Dermis blood vessel endothelial cell (primary cell): Measurements from ENCODE around the gene NKD1. TPM values are rescaled to one million over a fixed set of nuclear protein-coding genes. Genes with fewer than 3 reads are reported as not detected.

Experiments
- DNase-seq: peaks from one replicate; pipeline ENCODE4 v3.0.0; 2010
- total RNA-seq: library from RNA; depleted of rRNA; stranded (reverse); fragments of >200 nt; gene quantifications from 2 replicates; pipeline ENCODE4 v1.2.3, GENCODE V29; 2014

The NKD1 gene
- total RNA-seq, 1 donor from 2014 or later, result not detected

DNA sequence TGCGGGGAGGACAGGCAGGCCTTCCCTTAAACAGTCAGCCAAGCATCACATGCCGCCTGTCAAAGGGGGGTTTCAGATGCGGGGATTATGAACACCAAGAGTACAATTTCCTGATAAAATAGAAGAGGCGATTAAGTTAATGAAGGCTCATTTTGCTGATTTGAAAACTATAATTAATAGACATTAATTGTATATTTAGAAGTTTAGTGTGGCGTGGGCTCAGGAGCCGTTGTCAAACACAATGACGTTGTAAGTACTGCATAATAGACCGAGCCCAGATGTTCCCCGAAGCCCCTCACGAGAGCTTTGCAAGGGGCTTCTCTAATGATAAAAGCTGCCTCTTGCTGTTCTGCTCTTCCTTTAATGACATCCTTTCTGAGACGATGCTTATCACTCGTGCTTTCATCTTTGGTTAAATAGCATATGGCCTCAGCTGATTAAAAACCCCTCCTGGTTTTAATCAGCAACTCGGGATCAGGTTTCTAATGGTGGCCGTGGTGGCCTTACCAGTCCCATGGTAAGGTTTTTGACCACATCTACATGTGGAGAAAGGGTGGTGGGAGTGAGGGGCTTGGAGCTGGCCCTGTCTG is 104.7 kb downstream of the NKD1 start:
- no peak for DNase-seq

DNA sequence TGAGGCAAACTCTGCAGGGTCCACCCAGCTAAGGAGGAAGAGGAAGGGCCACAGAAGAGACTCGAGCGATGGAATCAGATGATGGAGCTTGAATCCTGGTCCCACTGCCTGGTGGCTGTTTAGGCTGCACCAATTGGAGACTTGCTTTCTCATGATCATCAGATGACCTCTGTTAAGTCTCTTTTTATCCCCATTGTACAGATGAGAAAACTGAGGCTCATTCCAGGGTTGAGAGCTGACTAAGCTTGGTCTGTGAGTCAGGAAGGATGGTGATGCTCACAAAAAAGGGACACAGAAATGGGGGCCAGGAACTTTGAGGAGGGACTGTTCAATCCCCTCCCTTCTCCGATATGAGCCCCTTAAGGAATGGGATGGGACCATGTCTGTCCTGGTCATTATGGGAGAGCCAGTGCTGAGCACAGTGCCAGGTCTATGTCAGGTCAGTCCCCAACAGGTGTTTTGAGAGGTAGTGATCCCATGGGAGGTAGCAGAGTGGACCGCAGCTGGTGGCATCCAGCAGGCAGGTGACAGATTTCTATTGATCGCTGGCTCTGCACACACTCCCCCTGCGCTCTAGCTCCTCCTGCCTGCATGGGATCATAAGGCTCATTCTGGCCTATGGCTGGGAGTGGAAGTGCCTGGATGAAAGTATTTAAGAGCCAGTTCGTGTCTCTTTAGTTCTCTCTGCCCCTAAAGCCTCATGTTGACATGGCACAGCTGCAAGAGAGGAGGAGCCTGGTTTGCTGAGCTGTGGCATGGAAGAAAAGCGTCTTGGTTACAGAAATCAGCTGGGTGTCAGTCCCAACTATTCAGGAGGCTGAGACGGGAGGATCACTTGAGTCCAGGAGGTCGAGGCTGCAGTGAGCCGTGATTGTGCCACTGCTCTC is 105.7 kb downstream of the NKD1 start:
- no peak for DNase-seq

- DNase-seq, result no peak
Measured at GRCh38 chr16:50655558-50656055, 107.4 kb downstream of the NKD1 start.

- no peak for DNase-seq
Measured at GRCh38 chr16:50657241-50657640, 109.0 kb downstream of the NKD1 start.

GRCh38 chr16:50659806-50660205 is 111.6 kb downstream of the NKD1 start:
- DNase-seq, result no peak

DNA sequence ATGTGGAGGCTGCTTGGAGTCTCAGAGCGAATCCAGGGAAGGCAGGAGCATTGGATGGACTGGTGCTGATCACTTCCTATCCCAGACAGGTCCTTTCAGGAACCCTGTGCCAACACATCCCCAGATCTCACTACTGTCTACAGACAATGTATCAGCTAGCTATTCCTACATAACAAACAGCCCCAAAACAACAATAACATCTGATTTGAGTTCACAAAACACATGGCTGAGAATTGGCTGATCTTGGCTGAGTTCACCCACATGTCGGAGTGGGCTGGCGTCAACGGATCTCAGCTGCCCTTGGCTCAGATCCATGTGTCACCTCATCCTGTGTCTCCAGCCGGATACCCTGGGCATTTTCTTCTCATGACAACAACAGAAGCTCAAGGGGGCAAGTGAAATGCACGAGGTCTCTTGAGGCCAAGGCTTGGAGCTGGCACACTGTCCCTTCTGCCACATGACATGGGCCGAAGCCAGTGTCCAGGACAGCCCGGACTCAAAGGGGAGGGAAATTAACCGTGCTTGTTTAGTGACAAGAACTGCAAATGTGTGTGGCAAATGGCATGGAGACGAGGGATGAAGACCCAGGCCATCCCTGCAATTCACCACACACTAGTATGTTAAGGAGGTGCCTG is 114.2 kb downstream of the NKD1 start:
- DNase-seq, result no peak

DNA sequence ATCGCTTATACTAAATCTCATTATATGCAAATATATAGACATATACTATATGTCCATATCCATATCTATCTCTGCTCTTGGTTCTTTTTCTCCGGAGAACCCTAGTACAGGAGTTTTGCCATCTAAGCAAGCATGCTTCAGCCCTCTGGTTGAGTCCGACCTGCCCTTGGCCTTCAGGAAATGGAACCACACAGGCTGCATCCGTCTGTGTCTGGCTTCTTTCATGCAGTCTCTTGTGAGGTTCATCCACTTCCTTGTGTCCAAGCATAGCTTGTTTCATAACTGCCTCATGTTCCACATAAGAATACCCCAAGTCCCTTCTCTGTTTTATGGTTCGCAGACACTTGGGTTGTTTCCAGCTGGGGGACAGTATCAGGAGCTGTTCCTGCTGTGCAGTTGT is 116.1 kb downstream of the NKD1 start:
- DNase-seq, result no peak

- peak; percentile 83 for DNase-seq
Measured at GRCh38 chr16:50665128-50665878, 117.1 kb downstream of the NKD1 start.

DNA sequence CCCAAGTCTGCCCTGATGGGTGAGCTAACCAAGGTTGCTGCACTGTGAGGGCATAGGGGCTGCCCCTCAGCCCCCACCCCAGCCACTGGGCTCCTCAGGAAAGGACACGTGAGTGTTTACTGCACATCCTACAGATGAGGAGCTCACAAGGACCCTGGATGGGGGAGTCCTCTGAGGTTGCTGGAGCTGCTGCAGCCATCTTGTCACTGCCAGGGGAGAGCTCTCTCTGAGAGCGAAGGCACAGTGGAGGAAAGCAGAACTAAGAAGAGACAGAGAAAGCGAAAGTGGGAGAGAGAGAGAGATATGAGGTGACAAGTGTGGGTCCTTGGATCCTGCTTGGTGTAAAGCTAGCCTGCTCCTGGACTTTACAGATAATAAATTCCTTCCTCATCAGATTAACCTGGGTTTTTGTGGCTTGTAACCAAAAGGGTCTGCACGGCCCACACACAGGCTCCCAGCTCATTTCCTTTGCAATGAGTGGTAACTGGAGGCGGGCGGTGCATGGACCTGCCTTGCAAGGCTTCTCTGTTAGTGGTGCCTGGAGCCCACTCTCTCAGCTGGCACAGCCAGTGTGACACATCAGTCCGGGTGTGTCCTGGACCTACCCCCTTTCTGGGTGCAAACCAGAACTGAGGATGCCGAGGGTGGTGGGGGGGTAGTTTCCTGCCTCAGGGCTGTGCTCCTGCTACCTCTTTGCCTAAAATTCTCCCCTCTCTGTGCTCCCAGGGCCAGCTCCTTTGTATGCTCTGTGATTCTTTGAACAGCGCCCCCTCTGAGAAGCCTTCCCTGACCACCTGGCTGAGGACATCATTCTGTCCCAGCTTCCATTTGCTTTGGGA is 118.7 kb downstream of the NKD1 start:
- DNase-seq, result no peak

DNA sequence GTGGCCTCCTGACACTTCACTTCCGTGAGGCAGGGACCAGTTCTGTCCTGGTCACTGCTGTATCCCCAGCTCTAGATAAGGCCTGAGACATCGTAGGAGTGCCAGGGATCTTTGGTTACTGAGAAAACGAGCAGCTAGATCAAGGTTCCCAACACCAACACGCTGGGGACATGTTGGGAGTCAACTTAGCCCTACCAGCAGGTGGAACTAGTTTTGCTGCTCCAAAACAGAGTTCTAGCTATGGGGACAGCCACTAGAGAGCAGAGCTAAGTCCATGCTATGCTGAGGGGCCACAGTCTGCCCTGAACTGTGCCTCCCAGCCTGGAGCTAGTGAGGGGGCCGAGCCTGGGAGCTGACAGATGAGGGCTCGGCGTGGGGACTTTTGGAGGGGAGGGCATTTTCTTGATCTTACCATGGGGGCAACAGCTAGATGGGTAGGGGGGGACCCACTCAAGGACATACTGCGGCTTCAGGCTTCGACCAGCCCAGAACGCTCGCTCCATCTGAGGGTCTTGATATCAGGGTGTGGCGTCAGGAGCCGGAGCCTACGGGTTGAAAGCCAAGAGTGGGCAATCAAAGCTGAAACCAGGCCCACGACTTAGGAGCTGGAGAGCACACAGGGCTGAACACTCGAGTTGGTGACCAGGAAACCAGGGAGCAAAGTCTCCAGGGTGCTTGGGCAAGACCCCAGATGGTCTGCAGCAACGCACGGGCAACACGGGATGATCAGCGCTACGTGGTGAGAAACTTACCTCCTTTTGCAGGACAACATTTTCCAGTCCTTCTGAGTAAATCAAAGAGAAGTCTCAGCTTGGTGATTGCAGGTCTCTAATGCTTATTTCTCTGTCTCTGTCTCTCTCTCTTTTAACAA is 119.5 kb downstream of the NKD1 start:
- no peak for DNase-seq

GRCh38 chr16:50668368-50669008 is 120.3 kb downstream of the NKD1 start:
- peak; percentile 46 for DNase-seq

DNA sequence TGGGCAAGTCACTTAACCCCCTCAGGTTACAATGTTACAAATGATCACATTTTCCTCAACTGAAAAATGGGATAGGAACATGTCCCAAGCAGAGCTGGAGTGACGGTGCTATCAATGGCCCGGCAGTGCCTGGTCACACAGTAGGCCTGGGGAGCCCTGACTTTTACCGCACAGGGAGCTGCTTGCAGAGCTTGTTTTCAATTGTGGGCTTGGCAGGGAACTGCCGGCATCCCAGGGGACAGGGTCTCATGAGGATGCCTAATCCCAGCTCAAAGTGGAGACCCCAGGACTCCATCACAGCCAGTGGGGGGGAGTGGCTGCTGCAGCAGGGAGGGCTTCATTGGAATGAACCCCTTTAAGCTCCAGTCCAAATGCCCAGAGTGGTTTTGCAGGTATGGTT is 121.5 kb downstream of the NKD1 start:
- no peak for DNase-seq

- DNase-seq, result no peak
Measured at GRCh38 chr16:50670476-50670875, 122.3 kb downstream of the NKD1 start.

DNA sequence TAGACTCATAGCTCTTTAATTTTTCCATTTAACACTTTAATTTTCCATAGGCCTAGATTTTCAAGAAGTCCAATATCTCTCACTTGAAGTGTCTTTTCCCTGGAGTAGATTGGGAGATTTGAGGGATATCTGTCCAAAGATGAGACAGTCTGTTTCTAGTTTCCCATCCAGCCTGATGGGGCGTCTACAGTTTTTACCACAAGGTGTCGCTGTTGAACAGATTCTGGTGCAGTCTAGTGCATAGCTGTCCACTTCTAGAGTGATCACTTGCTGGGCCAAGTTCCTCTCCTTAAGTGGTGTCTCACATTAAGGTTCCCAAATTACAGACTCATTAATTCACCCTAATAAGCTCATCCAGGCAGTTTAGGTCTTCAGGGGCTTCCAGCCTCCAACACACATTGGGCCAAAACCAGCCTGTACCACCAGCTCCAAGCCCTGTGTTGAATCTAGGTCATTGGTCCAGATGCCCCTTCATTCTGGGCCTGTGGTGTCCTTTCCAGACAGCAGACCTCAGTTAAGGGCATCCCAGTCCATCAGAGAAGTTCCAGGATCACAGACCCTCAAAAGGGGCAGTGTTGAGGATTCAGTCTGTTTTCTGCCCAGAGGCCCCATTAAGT is 123.6 kb downstream of the NKD1 start:
- peak; percentile 55 for DNase-seq

GRCh38 chr16:50673496-50674275 is 125.5 kb downstream of the NKD1 start:
- DNase-seq, result no peak

DNA sequence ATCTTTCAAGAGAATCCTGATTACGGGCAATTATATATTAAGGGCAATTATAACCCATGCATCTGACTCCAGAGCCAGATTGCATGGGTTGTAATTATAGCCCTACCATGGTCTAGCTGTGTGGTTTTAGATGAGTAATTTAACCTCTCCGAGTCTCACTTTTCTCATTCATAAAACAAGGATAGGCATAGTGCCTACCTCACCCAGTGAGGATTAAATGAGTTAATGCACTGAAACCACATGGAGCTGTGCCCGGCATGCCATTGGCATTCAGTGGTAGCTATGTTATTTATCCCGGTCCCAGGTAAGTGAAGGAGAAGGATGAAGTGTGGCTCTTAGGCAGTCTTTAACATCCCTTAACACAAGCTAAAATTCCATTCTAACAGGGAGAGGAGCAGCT is 126.6 kb downstream of the NKD1 start:
- DNase-seq, result no peak

DNA sequence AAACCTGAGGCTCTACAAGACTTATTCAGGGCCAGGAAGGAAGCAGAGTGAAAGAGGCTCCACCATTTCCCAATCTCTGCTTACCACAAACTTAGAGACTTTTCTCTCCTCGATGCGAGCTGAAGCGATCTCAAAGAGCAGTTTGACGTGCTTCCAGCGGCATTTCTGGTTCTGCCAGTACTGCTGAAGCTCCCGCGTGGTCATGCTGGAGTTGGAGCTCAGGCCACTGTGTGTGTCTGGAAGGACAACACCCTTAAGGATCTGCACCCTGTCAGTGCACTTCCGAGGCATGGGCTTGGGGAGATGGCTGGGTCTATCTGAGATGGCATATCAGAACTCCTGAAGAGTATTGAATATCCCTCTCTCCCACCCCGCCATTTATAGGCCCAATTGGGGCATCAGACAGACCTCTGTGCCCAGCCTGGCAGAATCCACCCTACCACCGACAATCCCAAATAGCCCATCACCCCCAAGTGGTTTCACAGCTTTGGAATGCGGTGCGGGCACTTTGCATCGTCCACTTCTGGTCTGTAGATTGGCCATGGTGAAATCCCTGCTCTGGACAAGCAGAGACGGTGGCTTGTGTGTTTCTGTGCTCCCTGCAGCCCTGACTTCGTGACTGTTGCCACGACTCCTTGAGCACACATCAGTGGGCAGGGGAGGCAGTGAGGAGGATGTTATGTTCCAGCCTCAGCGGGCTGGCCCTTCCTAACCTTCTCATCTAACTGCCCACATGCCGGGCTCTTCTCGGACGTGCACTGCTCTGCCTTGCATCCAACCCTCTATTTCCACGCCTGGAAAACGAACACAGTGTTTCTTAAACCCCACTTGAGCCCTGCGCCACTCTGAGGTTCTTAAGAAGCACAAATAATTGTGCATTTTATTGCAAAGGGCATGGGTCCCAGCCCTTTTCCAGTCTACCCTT is 127.8 kb downstream of the NKD1 start:
- DNase-seq, result no peak

- DNase-seq, result no peak
Measured at GRCh38 chr16:50676684-50677225, 128.6 kb downstream of the NKD1 start.
